ENCODE data around the gene ST8SIA4. TPM values are rescaled to one million over a fixed set of nuclear protein-coding genes. Genes with fewer than 3 reads are reported as not detected.

Gene ST8SIA4
- total RNA-seq, 2 experiments from 2014 or later = 17.8 to 19.5 TPM

GRCh38 chr5:100780376-100780870 lies 122.7 kb downstream of the ST8SIA4 start:
- Histone ChIP-seq H3K27ac (ENCODE audit: low read depth in 1 of 2, low read length in 2 of 2) (peak overlapping the region in 1 of 2 donors; percentile 49), H3K36me3 (ENCODE audit: insufficient read depth, low read length) (no peaks in the 10 kb centered on the region), H3K4me3 (ENCODE audit: low read length) (peak overlapping the region; percentile 48), H3K27me3 (ENCODE audit: control insufficient read depth in 1 of 2, insufficient read depth in 2 of 2, low read length in 2 of 2) (no peaks in the 10 kb centered on the region), H3K4me1 (ENCODE audit: insufficient read depth, low read length) (peaks cover 7% of the 10 kb centered on the region), H3K9me3 (ENCODE audit: control insufficient read depth in 1 of 2, insufficient read depth in 1 of 2, low read length in 2 of 2) (peaks cover 0 to 6% of the 10 kb centered on the region in 2 experiments)
- Mint-ChIP-seq H3K27ac (peak overlapping the region; percentile 78), H3K9me3 (no peaks in the 10 kb centered on the region), H3K36me3 (ENCODE audit: low read depth) (no peaks in the 10 kb centered on the region), H3K4me1 (ENCODE audit: low read depth) (peaks cover 37% of the 10 kb centered on the region), H3K27me3 (no peaks in the 10 kb centered on the region), H3K4me3 (peak overlapping the region; percentile 77)
- TF ChIP-seq, protein P1, sequence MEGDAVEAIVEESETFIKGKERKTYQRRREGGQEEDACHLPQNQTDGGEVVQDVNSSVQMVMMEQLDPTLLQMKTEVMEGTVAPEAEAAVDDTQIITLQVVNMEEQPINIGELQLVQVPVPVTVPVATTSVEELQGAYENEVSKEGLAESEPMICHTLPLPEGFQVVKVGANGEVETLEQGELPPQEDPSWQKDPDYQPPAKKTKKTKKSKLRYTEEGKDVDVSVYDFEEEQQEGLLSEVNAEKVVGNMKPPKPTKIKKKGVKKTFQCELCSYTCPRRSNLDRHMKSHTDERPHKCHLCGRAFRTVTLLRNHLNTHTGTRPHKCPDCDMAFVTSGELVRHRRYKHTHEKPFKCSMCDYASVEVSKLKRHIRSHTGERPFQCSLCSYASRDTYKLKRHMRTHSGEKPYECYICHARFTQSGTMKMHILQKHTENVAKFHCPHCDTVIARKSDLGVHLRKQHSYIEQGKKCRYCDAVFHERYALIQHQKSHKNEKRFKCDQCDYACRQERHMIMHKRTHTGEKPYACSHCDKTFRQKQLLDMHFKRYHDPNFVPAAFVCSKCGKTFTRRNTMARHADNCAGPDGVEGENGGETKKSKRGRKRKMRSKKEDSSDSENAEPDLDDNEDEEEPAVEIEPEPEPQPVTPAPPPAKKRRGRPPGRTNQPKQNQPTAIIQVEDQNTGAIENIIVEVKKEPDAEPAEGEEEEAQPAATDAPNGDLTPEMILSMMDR (IDR thresholded peaks at IDR 0.05) = no peak
- peak; percentile 73 for ATAC-seq (ENCODE audit: poor library complexity)
- DNase-seq = peak in 4 of 14 experiments; percentile 4 to 57 (median 48)
- intact Hi-C loops (cut with DNase I, micrococcal nuclease) = loop anchor here in 1 of 2 experiments (5.0 kb wide), 1 partner anchor 122 kb away; the partner anchor contains the start of gene ST8SIA4
- ChIA-PET POLR2A (interaction anchor here (0.7 to 4.3 kb wide), 5 partner anchors 8 to 128 kb away, joined by 3 to 48 read pairs (median 4); partner anchors contain the start of gene ST8SIA4), CTCF (interaction anchor here (0.8 to 1.5 kb wide), 2 partner anchors 62 to 99 kb away, joined by 3 read pairs; no protein-coding TSS in a partner anchor)

DNA sequence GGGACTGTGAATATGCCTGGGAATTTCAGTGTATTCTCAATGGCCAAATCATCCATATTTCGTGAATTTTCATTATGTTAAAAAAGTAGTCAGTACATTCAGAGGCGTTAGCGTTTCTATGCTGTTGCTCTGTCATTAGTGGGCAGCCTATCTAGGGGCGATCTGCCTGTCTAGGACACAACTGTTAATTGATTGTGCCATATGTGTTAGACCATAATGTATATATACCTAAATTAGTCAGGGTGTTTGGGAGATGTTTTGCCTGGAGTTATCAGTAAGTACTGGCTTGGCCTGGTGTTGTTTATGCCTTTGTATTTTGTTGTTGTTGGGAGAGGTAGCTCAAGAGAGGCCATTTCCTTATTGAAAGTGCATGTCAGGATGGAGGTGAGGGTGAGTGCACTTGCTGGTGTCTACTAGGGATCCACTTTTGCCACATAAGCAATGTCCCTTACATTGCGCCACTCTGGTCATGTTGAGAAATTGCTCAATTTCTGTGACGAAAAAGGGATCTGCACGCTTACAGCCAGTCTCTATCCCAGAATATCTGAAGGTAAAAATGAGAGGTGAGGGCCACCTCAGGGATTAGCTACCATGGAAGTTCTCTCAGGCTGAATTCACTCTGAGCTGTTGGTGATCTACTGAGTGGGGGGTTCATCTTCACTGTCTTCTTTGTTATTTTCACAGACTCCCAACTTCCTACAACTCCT lies 123.3 kb downstream of the ST8SIA4 start:
- Mint-ChIP-seq H3K4me1 (ENCODE audit: low read depth) (peaks cover 37% of the 10 kb centered on the region), H3K4me3 (peak overlapping the region; percentile 77), H3K27me3 (no peaks in the 10 kb centered on the region), H3K9me3 (no peaks in the 10 kb centered on the region), H3K36me3 (ENCODE audit: low read depth) (no peaks in the 10 kb centered on the region), H3K27ac (peak overlapping the region; percentile 78)
- TF ChIP-seq, protein P1 (IDR thresholded peaks at IDR 0.05) = no peak
- ChIA-PET CTCF (interaction anchor here (0.8 to 1.5 kb wide), 2 partner anchors 63 to 99 kb away, joined by 3 read pairs; no protein-coding TSS in a partner anchor), POLR2A (interaction anchor here (0.7 to 4.3 kb wide), 5 partner anchors 8 to 127 kb away, joined by 3 to 48 read pairs (median 4); partner anchors contain the start of gene ST8SIA4)
- H3K4me3 ChIP-seq (ENCODE audit: low read length) = peak overlapping the region; percentile 48
- intact Hi-C loops (cut with DNase I, micrococcal nuclease) = loop anchor here (5.0 to 10.0 kb wide), 2 partner anchors 122 to 245 kb away; partner anchors contain the start of genes FAM174A (in 1 of the 2) and ST8SIA4 (in 1 of the 2)
- no peaks in the 10 kb centered on the region for H3K27me3 ChIP-seq (ENCODE audit: control insufficient read depth in 1 of 2, insufficient read depth in 2 of 2, low read length in 2 of 2)
- H3K27ac ChIP-seq (ENCODE audit: low read depth in 1 of 2, low read length in 2 of 2) = peak overlapping the region in 1 of 2 donors; percentile 49
- peaks cover 0 to under 1% of the 10 kb centered on the region in 2 experiments for H3K9me3 ChIP-seq (ENCODE audit: control insufficient read depth in 1 of 2, insufficient read depth in 1 of 2, low read length in 2 of 2)
- H3K4me1 ChIP-seq (ENCODE audit: insufficient read depth, low read length) = peaks cover 7% of the 10 kb centered on the region
- DNase-seq = peak in 3 of 14 experiments; percentile 14 to 55 (median 53)
- ATAC-seq (ENCODE audit: poor library complexity) = no peak
- H3K36me3 ChIP-seq (ENCODE audit: insufficient read depth, low read length) = no peaks in the 10 kb centered on the region

DNA sequence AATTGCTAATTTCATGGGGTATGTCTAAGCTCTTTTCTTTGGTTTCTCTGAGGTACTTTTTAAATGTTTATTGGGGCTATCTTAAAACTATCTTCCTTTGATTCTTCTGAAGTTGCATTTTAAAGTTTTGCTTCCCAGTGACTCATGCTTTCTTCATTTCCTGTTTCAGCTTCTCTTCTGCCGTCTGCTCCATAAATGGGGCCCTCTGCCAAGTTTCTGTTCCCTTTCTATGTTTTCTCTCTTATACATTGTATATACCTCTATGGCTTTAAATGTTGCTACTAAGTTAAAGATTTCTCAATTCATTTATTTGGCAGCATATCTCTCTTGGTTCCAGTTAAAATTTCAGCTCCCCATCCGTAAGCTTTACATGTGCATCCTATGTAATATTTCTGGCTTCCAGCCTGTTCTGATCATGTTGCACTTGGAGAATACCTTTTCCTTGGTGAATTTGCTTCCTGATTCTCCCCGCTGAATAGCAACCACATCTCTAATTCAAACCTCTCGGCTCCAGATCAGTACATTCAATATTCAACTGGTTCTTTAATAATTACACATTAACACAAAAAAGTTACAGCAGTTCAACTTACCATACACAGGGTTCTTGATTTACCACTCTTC lies 125.3 kb downstream of the ST8SIA4 start:
- Mint-ChIP-seq H3K9me3 (no peaks in the 10 kb centered on the region), H3K27ac (no peak overlapping the region), H3K4me3 (no peak overlapping the region), H3K4me1 (ENCODE audit: low read depth) (peaks cover 37% of the 10 kb centered on the region), H3K36me3 (ENCODE audit: low read depth) (no peaks in the 10 kb centered on the region), H3K27me3 (no peaks in the 10 kb centered on the region)
- H3K27ac ChIP-seq (ENCODE audit: low read depth in 1 of 2, low read length in 2 of 2) = no peak overlapping the region
- peak; percentile 29 for ATAC-seq (ENCODE audit: poor library complexity)
- ChIA-PET CTCF (no interaction called here), POLR2A (interaction anchor here (0.6 to 4.3 kb wide), 2 partner anchors 125 to 1691 kb away, joined by 3 to 48 read pairs; partner anchors contain the start of gene ST8SIA4)
- H3K36me3 ChIP-seq (ENCODE audit: insufficient read depth, low read length) = no peaks in the 10 kb centered on the region
- H3K4me1 ChIP-seq (ENCODE audit: insufficient read depth, low read length) = peaks cover 7% of the 10 kb centered on the region
- no peak overlapping the region for H3K4me3 ChIP-seq (ENCODE audit: low read length)
- intact Hi-C loops (cut with DNase I, micrococcal nuclease) = loop anchor here in 1 of 2 experiments (10.0 kb wide), 1 partner anchor 243 kb away; the partner anchor contains the start of gene FAM174A
- H3K27me3 ChIP-seq (ENCODE audit: control insufficient read depth in 1 of 2, insufficient read depth in 2 of 2, low read length in 2 of 2) = no peaks in the 10 kb centered on the region
- peak in 4 of 14 experiments; percentile 26 to 66 (median 50) for DNase-seq
- TF ChIP-seq, protein P1 (IDR thresholded peaks at IDR 0.05) = no peak
- H3K9me3 ChIP-seq (ENCODE audit: control insufficient read depth in 1 of 2, insufficient read depth in 1 of 2, low read length in 2 of 2) = no peaks in the 10 kb centered on the region

Data from CD4-positive, alpha-beta T cell (primary cell).